HepG2 (cell line): ENCODE data around the gene CRIM1. TPM values are rescaled to one million over a fixed set of nuclear protein-coding genes. Genes with fewer than 3 reads are reported as not detected.

ENCODE experiments used
- ARID5B ChIP-seq: IDR thresholded peaks from 2 replicates; pipeline ENCODE4 v1.4.0; 2020; ENCODE audit warnings: mild to moderate bottlenecking, missing genetic modification reagents
- ATRX ChIP-seq: sonication (generic); formaldehyde crosslinking; IDR thresholded peaks from 2 replicates; pipeline ENCODE4 v1.4.0; 2020; ENCODE audit warnings: missing genetic modification reagents, borderline replicate concordance
- BATF2 ChIP-seq: sonication (generic); formaldehyde crosslinking; IDR thresholded peaks from 2 replicates; pipeline ENCODE4 v1.8.0; 2022; ENCODE audit warnings: mild to moderate bottlenecking, missing genetic modification reagents, moderate library complexity
- CHD2 ChIP-seq: IDR thresholded peaks from 2 replicates; pipeline ENCODE4 v1.6.1; 2011; ENCODE audit warnings: low read depth, low read length, improper control_type of control experiment
- CREBL2 ChIP-seq: sonication (generic); formaldehyde crosslinking; IDR thresholded peaks from 2 replicates; pipeline ENCODE4 v1.8.1; 2023; ENCODE audit warnings: missing genetic modification reagents, mild to moderate bottlenecking, borderline replicate concordance
- HMG20A ChIP-seq: IDR thresholded peaks from 2 replicates; pipeline ENCODE4 v1.6.1; 2016; ENCODE audit warnings: borderline replicate concordance
- JUNB ChIP-seq: sonication (generic); formaldehyde crosslinking; IDR thresholded peaks from 2 replicates; pipeline ENCODE4 v1.8.0; 2022; ENCODE audit warnings: missing genetic modification reagents, mild to moderate bottlenecking, borderline replicate concordance
- MXD1 ChIP-seq: sonication (generic); formaldehyde crosslinking; IDR thresholded peaks from 2 replicates; pipeline ENCODE4 v1.4.0; 2020; ENCODE audit warnings: mild to moderate bottlenecking, missing genetic modification reagents
- NFKBIZ ChIP-seq: IDR thresholded peaks from 2 replicates; pipeline ENCODE4 v1.6.1; 2018; ENCODE audit warnings: missing genetic modification reagents, missing compliant biosample characterization
- POGZ ChIP-seq: sonication (generic); formaldehyde crosslinking; IDR thresholded peaks from 2 replicates; pipeline ENCODE4 v1.4.0; 2020; ENCODE audit warnings: mild to moderate bottlenecking, missing genetic modification reagents
- POLR2G ChIP-seq: fragments of 200-400 bp; formaldehyde crosslinking; IDR thresholded peaks from 2 replicates; pipeline ENCODE4 v1.6.1; 2018; ENCODE audit warnings: mild to moderate bottlenecking, low read depth, low read length, moderate library complexity
- TBP ChIP-seq: sonication (generic); formaldehyde crosslinking; IDR thresholded peaks from 2 replicates; pipeline ENCODE4 v1.5.0; 2020; ENCODE audit warnings: missing genetic modification reagents
- ZNF34 ChIP-seq: sonication (generic); formaldehyde crosslinking; IDR thresholded peaks from 2 replicates; pipeline ENCODE4 v1.4.0; 2020; ENCODE audit warnings: mild to moderate bottlenecking, missing genetic modification reagents, borderline replicate concordance
- ZNF382 ChIP-seq: sonication (generic); formaldehyde crosslinking; IDR thresholded peaks from 2 replicates; pipeline ENCODE4 v1.5.0; 2020; ENCODE audit warnings: missing genetic modification reagents, mild to moderate bottlenecking, borderline replicate concordance
- ZNF547 ChIP-seq: sonication (generic); formaldehyde crosslinking; IDR thresholded peaks from 2 replicates; pipeline ENCODE4 v1.5.1; 2020; ENCODE audit warnings: mild to moderate bottlenecking, missing genetic modification reagents
- ZNF605 ChIP-seq: sonication (generic); formaldehyde crosslinking; IDR thresholded peaks from 2 replicates; pipeline ENCODE4 v1.8.0; 2022; ENCODE audit warnings: mild to moderate bottlenecking, missing genetic modification reagents
- ZNF615 ChIP-seq: sonication (generic); formaldehyde crosslinking; IDR thresholded peaks from 2 replicates; pipeline ENCODE4 v1.5.0; 2020; ENCODE audit warnings: mild to moderate bottlenecking, missing genetic modification reagents, borderline replicate concordance
- ZNF720 ChIP-seq: sonication (generic); formaldehyde crosslinking; IDR thresholded peaks from 2 replicates; pipeline ENCODE4 v1.4.0; 2020; ENCODE audit warnings: missing genetic modification reagents
- polyA plus RNA-seq, 8 experiments: library from polyadenylated mRNA; depleted of rRNA in 3 of 8; stranded (reverse) in 7 of 8; unstranded in 1 of 8; fragments of >200 nt; fragmentation: Illumina TruSeq in 4 of 8; extraction: Trizol in 4 of 8; gene quantifications; 2 replicates each; pipeline versions ENCODE4 v1.2.1 to v1.2.3, GENCODE V29; 2011 to 2016; ENCODE audit warnings: low read depth in 4 of 8, missing spikeins in 1 of 8, mixed read lengths in 1 of 8; ENCODE audit not compliant: insufficient read depth in 1 of 8
- total RNA-seq, 5 experiments: library from RNA; depleted of rRNA; stranded (reverse); fragments of >200 nt; fragmentation: Illumina TruSeq; extraction: Trizol; gene quantifications; 2 replicates each; pipeline ENCODE4 v1.2.3, GENCODE V29; 2016; ENCODE audit warnings: low read depth in 1 of 5
- TF ChIP-seq, protein P1 (sequence below): IDR thresholded peaks from 2 replicates; pipeline ENCODE4 v1.6.1; 2012; ENCODE audit warnings: low read depth, low read length, improper control_type of control experiment

CRIM1 gene
- total and polyA plus RNA-seq, 2 of the 13 experiments (the other 11 are each of a cell fraction or from before 2014, with no cell fraction given), result 39.1 to 69.9 TPM

DNA sequence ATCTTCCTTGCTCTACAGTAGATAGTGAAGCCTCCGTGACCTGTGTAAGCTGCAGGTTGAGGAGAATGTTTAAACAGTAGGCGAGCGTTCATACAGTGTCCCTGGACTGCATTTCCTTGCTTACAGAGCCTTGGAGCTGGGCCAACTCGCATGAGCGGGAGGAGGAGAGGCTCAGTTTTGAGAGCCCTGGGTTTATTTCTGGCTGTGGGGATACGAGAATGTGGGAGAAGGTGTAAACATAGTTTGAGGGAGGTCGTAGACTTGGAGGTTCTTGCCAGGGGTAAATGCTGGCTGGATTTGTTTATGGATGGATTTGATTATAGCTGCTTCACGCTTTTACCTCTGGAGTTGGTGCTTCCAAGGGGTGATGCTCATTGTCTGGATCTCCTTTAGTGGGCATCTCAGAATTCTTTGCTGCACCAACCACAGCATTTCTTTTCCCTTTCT is 20.8 kb downstream of the CRIM1 start (continued):
- peak; percentile 54 for TF ChIP-seq POGZ
- TF ChIP-seq ZNF615 (CRISPR knock-in tag), result no peak
- no peak for TF ChIP-seq CREBL2 (CRISPR knock-in tag)
- TF ChIP-seq POLR2G, result no peak
- no peak for TF ChIP-seq TBP
- TF ChIP-seq ZNF382 (CRISPR knock-in tag), result no peak
- TF ChIP-seq ZNF34 (CRISPR knock-in tag), result no peak
- no peak for TF ChIP-seq ZNF720 (CRISPR knock-in tag)
- no peak for TF ChIP-seq NFKBIZ (CRISPR knock-in tag)
- TF ChIP-seq ATRX (CRISPR knock-in tag), result no peak
- peak; percentile 87 for TF ChIP-seq ARID5B (CRISPR knock-in tag)
- no peak for TF ChIP-seq JUNB (CRISPR knock-in tag)
- no peak for TF ChIP-seq BATF2
- TF ChIP-seq MXD1, result no peak
- no peak for TF ChIP-seq CHD2
- TF ChIP-seq HMG20A, result peak; percentile 76; the same call in 1 of the 2 replicates
- no peak for TF ChIP-seq ZNF605 (CRISPR knock-in tag)
- 0 out of 2 replicates have a peak, but pooled peaks have one; percentile 45 for TF ChIP-seq ZNF547 (CRISPR knock-in tag)
- TF ChIP-seq, protein P1, sequence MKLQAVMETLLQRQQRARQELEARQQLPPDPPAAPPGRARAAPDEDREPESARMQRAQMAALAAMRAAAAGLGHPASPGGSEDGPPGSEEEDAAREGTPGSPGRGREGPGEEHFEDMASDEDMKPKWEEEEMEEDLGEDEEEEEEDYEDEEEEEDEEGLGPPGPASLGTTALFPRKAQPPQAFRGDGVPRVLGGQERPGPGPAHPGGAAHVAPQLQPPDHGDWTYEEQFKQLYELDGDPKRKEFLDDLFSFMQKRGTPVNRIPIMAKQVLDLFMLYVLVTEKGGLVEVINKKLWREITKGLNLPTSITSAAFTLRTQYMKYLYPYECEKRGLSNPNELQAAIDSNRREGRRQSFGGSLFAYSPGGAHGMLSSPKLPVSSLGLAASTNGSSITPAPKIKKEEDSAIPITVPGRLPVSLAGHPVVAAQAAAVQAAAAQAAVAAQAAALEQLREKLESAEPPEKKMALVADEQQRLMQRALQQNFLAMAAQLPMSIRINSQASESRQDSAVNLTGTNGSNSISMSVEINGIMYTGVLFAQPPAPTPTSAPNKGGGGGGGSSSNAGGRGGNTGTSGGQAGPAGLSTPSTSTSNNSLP, result no peak
